Measurements from ENCODE around the gene VCL.

DNA sequence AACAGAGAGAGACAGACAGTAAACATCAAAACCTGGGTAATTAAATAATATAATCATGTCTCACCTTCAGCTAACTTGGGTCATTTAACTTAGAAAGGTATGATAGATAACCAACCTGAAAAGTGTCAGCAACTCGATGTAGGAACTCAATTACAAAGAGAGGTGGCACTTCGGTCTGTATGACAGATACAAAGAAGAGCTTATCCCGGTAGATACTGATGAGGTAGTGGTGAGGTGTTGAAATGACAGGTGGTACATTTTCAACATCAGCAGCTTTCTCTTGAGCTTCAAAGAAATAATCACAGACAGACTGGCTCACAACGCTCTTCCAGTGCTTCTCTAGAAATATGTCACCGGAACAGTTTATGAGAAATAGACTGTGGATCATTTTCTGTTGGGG is 140.1 kb downstream of the VCL start:
- TF ChIP-seq POLR2AphosphoS5 (IDR thresholded peaks at IDR 0.05): no peak
- TF ChIP-seq, protein P1, sequence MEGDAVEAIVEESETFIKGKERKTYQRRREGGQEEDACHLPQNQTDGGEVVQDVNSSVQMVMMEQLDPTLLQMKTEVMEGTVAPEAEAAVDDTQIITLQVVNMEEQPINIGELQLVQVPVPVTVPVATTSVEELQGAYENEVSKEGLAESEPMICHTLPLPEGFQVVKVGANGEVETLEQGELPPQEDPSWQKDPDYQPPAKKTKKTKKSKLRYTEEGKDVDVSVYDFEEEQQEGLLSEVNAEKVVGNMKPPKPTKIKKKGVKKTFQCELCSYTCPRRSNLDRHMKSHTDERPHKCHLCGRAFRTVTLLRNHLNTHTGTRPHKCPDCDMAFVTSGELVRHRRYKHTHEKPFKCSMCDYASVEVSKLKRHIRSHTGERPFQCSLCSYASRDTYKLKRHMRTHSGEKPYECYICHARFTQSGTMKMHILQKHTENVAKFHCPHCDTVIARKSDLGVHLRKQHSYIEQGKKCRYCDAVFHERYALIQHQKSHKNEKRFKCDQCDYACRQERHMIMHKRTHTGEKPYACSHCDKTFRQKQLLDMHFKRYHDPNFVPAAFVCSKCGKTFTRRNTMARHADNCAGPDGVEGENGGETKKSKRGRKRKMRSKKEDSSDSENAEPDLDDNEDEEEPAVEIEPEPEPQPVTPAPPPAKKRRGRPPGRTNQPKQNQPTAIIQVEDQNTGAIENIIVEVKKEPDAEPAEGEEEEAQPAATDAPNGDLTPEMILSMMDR (IDR thresholded peaks at IDR 0.05): no peak
- no peak for TF ChIP-seq POLR2A (IDR thresholded peaks at IDR 0.05)
- TF ChIP-seq EP300 (IDR thresholded peaks at IDR 0.05): no peak
